Measurements from ENCODE around the gene SLC2A10.

Gene SLC2A10

DNA sequence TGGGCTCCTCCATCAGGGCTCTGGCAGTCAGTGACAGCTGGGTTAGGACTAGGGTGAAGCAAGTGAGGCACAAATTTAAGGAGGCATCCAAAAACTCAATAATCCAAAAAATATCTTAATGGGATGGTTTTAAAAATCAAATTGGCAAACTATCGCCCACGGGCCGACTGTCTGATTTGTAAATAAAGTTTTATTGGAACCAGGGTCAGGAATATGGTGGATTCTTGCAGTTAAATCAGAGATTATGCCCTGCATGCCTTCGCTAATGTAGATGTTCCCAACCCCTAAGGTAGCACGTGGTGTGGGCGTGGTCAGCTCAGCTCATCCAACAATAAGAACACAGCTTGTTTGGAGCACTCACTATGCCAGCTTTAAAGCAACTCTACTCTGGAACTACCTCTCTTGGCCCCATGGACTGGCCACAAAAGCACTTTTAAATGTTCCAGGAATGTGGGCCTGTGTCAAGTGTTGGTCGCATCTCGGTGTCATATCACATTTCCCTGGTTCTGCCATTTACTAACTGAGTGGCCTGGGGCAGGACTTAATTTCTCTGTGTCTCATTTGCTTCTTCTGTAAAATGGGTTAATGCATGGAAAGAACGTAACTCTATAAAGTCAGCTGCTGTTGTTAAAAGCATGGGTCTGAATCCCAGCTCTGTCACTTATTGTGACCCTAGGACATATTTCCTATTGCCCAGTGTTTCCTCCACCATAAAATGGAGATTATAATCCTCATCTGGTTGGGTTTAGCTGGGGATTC lies 27.2 kb upstream of the SLC2A10 start:
- DNase-seq (ENCODE audit: low read depth) = no peak

DNA sequence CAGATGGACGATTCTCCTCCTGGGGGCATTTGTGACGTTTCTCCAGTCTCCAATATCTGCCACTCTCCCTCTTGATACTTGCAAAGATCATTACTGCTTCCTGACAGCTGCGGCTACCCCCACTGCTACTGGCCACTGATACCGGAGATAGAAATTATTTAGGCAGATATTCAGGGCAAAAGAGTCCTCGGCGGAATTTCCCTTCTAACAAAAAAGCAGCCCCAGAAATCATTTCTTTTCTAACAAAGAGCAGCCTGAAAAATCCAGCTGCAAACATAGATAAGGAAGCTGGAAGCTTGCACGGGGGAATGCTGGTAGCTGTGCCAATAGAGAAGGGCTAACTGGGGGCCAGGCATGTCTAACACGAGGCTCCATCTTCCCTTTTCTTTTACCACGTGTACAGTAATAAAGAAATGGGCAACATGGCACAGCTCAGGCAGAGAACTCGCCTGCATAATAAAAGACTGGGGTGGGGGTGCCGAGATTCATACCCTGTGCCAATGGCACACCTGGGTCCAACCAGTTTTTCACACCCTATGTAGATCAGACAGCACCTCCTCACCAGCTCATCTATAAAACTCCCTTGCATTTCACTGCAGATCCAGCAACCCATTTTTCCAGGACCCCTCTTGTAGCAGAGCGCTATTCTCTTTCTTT lies 26.3 kb upstream of the SLC2A10 start:
- no peak for DNase-seq (ENCODE audit: low read depth)

DNA sequence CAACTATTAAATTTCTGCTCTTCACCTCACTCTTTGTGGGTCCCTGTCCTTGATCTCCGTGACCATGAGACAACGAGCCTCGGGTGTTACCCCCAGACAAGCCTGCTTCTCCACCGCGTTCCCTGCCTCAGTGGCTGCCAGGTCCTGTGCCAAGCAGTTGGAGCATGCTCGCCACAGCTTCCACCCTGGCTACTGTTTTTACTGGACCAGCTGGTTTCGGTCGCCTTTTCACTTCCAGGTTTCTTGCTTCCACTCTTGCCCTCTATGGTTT lies 25.8 kb upstream of the SLC2A10 start:
- DNase-seq (ENCODE audit: low read depth) = no peak

DNA sequence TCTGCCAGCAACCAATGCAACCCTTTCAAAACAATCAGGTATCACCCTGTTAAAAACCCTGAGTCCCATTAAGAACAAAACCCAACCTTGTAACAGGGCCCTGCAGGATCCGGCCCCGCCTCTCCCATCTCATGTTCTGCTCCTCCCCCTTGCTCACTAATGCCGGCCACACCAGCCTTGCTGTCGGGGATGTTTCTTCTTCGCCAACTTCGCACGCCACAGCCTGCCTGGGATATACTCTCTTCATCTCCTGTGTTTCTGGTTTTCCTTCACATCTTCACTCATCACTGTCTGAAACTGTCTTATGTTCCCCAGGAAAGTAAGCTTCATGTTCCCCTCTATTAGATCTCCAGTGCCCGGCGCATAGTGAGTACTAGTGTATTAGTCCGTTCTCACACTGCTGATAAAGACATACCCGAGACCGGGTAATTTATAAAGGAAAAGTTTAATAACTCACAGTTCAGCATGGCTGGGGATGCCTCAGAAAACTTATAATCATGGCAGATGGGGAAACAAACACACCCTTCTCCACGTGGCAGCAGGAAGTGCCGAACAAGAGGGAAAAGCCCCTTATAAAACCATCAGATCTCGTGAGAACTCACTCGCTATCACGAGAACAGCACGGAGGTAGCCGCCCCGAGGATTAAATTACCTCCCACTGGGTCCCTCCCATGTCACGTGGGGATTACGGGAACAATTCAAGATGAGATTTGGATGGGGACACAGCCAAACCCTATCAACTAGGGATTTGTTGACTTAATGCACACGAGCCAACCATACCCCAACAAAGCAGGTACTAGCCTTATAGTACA lies 25.3 kb upstream of the SLC2A10 start:
- DNase-seq (ENCODE audit: low read depth) = no peak

DNA sequence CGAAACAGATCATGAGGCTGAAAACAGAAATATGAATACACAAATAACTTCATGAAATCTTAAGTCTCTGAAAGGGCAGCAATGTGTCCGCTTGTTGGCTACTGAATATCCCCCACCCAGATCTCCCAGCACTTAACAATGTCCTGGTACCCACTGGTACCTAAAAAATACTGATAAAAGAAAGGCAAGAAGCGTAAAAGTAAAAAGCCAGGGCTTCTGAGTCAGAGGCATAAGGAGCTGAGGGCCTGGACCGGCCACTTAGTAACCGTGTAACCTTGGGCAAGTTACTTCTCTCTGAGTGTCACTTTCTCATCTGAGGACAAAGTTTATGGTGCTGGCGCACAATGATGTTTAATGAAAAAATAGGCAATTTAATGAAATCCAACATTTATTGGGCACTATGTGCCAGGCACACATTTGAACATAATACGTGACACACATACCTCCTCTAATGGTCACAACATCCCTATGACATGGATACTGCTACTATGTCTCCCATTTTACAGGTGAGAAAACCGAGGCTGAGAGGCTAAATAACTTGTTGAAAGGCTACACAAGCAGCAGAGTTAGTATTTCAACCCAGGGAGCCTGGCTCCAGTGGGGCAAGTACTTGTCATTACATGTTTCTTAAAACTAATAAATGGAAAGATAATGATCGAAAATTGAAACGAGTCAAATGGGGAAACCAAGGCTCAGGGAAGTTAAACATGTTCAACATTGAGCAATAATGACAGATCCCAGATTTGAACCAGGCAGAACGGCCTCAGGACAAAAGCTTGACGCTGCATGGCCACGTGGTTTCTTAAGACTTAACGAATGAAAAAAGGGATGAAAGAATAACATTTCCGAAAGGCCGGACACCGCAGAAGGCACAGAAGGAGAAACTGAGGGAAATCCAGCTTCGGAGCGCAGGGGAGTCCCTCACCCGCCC lies 21.0 kb upstream of the SLC2A10 start:
- DNase-seq (ENCODE audit: low read depth) = no peak

DNA sequence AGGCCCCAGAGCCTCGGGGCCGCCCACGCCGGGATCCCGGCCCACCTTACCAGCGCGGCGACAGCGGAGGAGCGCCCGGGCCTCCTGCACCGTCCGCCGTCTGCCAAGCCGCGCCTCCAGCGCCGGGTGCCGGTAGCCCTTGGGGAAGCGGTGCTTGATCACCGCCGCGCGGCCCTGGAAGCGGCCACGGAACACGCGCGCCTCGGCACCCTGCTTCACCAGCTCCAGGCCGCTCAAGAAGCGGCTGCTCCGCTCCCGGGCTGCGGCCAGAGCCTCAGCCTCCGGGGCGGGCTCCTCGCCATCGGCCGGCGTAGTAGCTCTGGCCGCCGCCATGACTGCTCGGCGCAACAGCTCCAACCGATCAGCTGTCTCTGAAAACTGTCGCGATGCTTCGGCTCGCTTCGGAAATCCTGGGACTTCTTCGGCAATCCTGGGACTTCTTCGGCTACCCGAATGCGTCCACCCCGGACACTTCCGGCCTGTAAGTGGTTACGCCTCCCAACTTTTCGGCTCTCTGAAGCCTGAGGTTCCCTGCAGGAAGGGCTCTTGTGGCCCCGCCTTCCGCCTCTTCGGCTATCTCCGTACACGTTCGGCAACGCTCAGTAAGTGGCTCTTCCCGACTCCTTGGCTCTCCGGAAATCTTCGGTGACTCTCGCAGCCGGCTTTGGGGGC lies 20.2 kb upstream of the SLC2A10 start, which contains the start of gene TP53RK:
TSS of gene TP53RK (minus strand) at position 363 of the 672 bp plus-strand sequence. CDS start at position 333, 30 bp downstream.
- peak; percentile 95 for DNase-seq (ENCODE audit: low read depth)

DNA sequence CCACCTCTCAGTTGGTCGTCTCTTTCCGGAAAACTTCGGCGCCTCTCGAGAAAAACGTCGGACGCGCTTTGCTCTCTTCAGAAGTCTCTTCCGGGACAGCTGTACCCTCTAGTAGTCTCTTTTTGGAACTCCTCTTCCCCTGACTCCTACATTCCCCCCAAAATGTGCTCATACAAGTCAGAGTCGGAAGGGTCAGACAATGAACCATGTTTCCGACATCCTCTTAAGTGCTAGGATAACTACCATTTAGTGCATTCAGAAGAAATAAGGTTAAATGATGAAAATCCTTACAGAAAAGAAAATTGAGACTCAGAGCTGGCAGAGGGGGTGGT lies 19.7 kb upstream of the SLC2A10 start:
- DNase-seq (ENCODE audit: low read depth) = no peak

DNA sequence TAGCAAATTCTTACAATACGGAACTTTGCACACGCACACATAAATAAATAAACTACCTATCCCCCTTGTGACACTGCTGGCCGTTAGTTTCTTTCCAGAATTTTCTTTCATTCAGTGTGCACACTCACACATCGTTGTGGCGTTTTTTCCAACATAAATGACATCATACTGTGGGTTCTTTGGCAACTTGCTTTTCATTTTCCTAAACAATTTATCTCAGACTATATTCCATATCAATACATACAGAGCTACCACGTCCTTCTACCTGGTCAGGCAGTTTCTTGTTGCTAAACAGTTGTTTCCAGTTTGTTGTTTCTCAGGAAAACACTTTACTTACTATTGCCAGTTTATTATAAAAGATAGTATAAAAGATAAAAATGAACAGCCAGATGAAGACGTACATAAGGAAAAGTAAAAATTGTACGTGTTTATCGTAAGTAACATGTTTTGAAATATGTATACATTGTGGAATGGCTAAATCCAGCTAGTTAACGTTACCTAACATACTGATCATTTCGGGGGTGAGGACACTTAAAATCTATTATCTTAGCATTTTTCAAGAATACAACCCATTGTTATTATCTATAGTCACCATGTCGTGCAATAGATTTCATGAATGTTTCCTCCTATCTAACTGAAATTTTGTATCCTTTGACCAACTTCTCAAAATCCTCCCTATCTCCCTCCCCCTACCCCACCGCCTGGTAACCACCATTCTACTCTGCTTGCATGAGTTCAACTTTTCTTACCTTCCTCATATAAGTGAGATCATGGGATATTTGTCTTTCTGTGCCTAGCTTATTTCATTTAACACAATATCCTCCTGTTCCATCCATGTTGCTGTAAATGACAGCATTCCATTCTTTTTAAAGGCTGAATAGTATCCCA lies 19.0 kb upstream of the SLC2A10 start:
- DNase-seq (ENCODE audit: low read depth) = no peak

DNA sequence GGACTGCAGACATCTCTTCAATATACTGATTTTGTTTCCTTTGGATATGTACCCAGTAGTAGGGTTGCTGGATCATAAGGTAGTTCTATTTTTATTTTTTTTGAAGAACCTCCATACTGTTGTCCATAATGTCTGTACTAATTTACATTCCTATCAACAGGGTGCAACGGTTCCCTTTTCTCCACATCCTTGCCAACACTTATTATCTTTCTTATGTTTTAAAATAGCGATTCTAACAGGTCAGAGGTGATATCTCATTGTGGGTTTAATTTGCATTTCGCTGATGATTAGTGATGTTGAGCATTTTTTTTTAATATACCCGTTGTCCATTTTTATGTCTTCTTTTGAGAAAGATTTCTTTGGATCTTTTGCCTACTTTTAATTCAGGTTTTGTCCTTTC lies 18.3 kb upstream of the SLC2A10 start:
- no peak for DNase-seq (ENCODE audit: low read depth)

DNA sequence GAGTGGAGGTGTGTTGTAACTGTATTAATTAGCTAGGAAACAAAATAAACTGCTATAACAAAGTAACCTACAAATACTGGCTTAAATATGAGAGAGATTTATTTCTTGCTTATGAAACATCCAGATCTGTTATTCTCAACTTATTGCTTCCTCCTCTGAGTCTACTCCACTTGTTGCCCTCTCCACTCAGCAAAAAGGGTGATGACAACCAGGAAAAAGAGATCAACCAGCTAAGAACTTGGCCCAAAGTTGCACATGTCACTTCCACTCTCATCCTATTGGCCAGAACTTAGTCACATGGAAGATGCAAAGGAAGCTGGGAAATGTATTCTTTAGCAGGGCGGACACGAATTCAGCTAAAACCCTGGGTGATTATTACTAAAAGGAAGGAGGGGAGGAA lies 15.0 kb upstream of the SLC2A10 start:
- no peak for DNase-seq (ENCODE audit: low read depth)

DNA sequence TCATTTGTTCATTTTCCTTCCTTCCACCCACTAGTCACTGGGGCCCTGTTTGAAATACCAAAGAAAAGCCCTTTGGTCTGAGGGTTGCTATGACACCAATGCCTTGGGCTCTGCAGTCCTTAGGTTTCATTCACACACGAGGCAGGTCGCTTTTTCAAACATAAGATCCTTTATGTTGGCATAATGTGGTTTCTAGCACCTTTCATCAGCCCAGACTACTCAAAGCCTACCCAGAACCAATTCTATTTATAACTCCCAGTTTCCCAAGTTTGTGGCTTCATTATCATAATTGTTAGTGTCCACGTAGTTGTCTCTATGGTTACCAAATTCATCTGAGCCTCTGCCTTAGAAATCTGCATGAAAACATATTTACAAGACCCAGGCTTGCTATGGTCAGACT lies 13.6 kb upstream of the SLC2A10 start:
- DNase-seq (ENCODE audit: low read depth) = no peak

DNA sequence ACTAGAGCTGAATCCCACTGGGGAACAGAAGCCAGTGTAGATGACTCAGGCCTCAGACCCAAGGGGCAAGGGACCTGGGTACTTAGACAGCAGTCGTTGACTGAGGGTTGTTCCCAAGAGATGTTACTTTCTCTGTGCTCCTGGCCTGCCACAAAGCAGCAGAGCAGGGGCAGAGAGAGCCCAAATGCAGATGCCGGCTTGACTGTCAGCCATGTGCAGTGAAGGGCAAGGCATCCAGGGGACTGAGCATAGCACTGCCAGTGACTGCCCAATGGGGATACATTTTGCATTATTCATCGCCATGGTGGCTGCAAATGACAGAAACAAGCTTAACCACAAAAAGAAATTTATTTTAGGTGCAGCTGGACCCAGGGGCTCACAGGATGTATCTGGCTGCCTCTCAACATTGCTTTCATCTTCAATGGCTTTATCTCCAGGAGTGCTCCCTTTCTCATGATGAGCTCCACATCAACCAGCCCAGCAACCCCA lies 12.6 kb upstream of the SLC2A10 start:
- DNase-seq (ENCODE audit: low read depth) = no peak

DNA sequence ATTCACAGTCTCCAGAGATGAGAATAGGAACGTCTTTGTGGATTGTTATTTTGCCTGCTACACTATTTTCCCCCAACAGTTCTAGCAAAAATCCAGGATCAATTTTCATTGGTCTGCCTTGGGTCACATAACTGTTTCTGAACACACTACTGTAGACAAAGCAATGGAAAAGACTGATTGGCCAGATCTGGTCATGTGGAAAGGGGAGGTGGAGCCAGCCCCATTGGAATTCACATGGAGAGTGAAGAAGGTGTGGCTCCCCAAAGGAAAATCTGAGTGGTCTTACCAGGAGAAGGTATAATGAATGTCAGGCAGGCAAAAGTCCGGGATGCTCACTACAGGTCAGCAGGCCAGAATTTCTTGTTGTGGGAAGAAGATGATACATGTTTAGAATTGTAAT lies 10.7 kb upstream of the SLC2A10 start:
- DNase-seq (ENCODE audit: low read depth) = no peak

DNA sequence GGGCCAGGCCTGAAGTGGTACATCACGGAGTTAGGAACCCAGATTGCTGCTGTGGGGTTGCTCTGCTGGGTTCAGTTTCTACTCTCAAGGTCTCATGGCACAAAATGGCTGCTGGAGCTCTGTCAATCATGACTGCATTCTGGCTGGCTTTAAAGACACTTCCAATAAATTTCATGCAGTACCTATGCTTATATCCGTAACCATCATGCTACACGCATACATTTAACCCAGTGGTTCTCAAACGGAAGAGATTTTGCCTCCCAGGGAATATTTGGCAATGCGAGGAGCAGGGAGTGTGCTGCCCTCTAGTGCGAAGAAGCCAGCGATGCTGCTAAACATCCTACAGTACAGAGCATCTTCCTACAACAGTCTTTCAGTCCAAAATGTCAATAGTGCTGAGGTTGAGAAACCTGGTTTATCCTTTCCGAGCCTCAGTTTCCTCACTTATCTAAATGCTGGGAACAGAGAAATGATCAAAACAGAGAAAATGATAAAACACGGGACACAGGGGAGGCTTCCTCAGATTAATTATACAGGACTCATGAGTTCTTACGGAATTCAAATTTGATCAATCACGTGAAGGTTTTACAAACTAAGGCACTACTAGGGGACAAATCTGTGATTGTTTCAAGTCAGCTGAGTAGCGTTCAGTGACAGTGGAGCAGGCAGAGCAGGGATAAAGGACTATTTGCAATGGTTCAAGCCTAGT lies 9.6 kb upstream of the SLC2A10 start:
- no peak for DNase-seq (ENCODE audit: low read depth)

DNA sequence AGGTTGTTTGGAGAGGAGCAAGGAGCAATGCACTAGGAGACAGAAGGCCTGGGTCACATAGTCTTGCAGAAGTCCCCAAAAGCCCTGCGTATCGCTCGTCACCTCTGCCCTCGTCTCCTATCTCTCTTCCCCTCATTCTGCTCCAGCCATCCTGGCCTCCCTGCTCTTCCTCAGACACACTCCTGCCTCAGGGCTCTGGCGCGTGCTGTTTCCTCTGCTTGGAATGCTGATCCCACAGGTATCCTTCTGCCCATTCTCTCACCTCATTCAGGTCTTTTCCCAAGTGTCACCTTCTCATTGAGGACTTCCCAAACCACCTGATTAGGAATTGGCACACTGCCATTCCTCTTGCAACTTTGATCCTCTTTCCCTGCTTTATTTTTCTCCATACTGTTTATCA lies 9.0 kb upstream of the SLC2A10 start:
- no peak for DNase-seq (ENCODE audit: low read depth)

DNA sequence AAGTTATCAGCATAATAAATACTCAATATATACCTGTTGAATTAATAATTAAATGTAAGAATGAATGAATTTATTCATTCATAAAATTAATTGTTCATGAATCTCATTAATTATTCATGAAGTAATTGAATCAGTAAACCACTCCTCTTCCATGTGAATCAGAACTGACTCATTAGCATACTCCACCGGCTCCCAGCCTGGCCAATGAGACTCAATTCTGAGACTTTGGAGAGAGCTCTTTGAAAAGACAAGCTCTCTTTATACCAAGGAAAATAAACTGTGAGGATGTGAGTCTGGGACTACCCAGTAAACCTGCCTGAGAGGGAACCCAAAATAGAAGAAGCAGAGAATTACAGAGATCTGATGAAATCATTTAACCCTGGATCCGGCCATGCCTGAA lies 8.4 kb upstream of the SLC2A10 start:
- DNase-seq (ENCODE audit: low read depth) = no peak

DNA sequence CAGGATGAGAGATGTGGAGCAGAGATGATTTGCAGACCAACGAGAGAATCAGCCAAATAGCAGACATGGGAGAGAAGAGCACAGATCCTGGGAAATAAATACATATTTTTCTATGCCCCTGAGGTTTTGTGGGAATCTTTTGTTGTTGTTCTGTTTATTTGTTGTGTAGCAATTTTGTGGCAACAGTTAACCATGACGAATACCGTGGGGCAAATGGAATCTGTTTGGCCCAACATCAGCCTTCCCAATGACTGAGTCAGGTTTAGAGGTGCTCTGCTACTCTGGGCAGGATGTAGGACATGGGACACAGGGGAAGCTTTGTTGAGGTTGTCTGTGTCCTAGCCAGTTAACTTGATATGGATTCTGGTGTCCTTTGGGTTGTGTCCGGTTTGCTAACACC lies 7.9 kb upstream of the SLC2A10 start:
- DNase-seq (ENCODE audit: low read depth) = no peak

DNA sequence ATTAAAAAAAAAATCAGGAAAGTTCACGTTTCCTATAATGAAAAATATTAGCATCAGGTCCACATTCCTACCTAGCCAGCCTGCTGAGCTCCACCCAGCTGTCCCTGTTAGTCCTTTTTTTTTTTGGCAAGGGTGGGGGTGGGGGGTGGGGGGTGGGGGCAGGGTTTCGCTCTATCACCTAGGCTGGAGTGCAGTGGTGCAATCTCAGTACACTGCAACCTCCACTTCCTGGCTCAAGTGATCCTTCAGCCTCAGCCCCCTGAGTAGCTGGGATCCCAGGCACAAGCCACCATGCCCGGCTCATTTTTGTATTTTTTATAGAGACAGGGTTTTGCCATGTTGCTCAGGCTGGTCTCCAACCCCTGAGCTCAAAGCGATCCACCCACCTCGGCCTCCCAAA lies 7.5 kb upstream of the SLC2A10 start:
- DNase-seq (ENCODE audit: low read depth) = no peak

DNA sequence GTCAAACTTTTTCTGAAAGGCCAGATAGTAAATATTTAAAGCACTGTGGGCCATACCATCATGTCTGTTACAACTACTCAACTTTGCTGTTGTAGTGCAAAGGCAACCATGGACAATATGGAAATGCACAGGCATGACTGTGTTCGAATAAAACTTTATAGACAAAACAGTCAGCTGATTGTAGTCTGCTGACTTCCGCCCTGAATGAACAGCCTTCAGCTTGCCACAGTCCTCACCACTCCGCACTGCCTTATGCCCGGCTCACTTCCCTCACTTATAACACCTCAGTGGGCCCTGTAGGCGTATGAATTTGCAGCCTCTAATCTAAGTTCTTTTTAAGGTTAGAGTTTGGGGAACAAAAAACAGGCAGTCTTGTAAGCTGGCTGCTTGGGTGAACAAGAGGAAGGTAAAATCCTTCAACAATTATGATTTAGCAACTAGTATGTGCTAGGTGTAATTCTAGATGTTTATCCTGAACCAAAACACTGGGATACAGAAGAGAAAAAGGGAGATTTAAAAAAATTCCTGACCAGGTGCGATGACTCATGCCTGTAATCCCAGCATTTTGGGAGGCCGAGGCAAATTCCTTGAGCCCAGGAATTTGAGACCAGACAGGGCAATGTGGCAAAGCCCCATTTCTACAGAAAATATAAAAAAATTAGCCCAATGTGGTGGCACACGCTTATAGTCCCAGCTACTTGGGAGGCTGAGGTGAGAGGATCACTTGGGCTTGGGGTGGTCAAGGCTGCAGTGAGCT lies 6.8 kb upstream of the SLC2A10 start:
- DNase-seq (ENCODE audit: low read depth) = no peak

All from stimulated activated CD8-positive, alpha-beta memory T cell treated with anti-CD3 and anti-CD28 coated beads, Interleukin-4, amount 100 ng/mL, for 24 hours (primary cell).